Measurements from ENCODE around the gene MED22.
"Not testable (repeated sequence)": the region's sequence is repeated elsewhere in the genome, so short reads cannot be mapped to it uniquely, and the experiment has no call there.

MED22 gene

GRCh38 chr9:133334888-133335287 lies 13.0 kb downstream of the MED22 start:
- not testable (repeated sequence) for DNase-seq (ENCODE audit: low read depth)

GRCh38 chr9:133334161-133334560 lies 13.8 kb downstream of the MED22 start:
- no peak for DNase-seq (ENCODE audit: low read depth)

- no peak for DNase-seq (ENCODE audit: low read depth)
These were observed 14.4 kb downstream of the MED22 start for GRCh38 chr9:133333566-133333965.

DNA sequence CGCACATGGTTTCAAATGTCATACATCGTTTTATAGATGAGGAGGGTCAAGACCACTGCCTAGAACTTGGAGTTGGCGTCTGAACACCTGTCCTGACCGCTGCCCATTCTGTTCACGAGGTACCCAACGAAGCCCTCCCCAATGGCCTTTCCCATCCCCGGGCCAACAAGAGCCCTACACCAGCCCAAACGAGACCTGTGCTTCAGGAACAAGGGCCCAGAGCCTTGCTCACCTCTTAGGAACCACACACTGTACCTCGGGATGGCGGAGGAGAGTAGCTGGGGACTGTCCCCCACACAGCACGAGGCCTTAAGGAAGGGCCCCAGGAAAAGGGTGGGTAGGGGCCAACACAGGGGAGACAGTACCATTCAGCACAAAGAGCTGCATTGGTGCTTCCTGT lies 14.9 kb downstream of the MED22 start:
- no peak for DNase-seq (ENCODE audit: low read depth)

GRCh38 chr9:133332381-133332730 lies 15.6 kb downstream of the MED22 start:
- DNase-seq (ENCODE audit: low read depth): no peak

GRCh38 chr9:133331641-133332380 lies 16.1 kb downstream of the MED22 start:
- no peak for DNase-seq (ENCODE audit: low read depth)

DNA sequence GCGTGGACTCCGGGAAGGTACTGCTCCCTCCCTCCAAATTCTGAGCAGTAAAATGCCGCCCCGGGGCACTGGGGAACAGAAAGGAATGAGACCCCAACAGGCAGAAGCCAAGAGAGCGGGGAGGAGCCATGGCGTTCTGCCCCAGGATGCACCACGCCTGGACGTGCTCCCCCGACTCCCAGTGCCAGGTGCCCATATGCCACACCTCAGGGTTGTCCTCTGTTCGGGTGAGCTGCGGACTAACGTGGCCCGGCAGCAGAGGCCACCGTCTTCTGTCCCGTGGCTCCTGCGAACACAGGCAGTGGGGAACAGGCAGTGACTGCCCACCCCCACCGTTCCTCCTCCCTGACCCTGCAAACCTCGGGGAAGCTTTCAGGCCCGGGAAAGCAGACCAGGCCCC lies 16.7 kb downstream of the MED22 start:
- DNase-seq (ENCODE audit: low read depth): no peak

- DNase-seq (ENCODE audit: low read depth): not testable (repeated sequence)
These were observed 18.4 kb downstream of the MED22 start for GRCh38 chr9:133329306-133330156.

DNA sequence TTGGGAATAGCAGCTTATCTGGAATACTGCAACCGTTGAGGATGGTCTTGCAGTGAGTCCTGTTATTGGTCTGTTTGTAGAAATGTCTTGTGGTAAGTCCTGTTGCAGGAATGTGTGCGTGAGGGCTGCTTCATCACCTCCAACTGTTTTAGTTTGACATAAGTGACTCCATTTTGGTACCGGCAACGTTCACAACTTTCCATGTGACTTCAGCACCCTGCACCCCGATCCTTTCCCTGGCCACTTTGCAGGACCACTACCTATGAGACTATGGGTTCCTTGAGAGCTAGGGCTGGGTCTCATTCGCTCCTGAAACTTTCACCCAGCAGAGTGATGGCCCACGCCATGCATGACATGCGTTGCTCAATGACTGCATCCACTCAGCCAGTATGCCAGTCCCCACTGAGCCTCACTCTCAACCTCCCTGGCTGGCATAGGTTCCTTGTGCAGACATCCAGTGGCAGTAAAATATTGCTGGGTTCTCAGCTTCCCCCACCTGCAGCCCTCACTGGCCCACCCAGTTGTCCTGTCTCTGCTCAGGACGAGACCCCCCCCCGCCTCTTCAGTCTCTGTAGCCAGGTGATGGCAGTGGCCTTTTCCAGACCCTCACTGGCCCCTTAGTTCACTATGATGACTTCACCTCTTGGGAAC lies 20.0 kb downstream of the MED22 start:
- DNase-seq (ENCODE audit: low read depth): no peak

DNA sequence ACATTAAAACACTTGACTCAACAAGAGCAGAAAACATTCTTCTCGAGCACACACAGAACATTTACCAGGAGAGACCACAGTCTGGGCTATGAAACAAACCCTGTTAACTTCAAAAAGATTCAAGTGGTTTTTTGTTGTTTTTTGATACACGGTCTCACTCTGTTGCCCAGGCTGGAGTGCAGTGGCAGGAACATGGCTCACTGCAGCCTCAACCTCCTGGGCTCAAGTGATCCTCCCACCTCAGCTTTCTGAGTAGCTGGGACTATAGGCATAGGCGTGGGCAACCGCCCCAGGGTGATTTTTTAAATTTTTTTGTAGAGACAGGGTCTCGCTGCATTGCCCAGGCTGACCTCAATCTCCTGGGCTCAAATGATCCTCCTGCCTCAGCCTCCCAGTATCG lies 20.9 kb downstream of the MED22 start:
- DNase-seq (ENCODE audit: low read depth): not testable (repeated sequence)

DNA sequence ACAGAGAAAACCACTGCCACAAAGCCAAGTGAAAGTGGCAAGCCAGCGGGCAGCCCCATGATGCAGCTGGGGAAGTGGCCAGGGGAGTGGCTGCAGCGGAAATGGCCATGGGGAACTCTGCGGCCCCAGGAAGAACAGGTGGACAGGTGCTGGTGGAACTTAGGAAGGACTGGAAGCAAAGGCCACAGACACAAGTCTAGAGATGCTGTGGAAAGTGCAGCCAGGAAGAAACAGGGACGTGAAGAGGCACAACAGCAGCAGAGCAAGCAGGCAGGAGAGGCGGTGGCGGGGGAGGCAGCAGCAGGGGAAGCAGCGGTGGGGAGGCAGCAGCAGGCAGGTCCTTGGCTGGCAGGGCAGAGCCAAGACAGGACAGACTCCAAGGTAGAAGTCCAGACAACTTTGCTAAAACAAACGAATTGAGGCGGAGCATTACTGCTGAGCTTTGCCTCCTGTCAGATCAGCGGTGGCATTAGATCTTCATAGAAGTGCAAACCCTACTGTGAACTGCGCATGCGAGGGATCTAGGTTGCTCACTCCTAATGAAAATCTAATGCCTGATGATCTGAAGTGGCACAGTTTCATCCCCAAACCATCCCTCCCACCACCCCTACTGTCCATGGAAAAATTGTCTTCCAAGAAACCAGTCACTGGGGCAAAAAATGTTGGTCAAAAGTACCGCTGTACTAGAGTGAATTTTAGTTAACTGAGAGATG lies 23.8 kb downstream of the MED22 start:
- DNase-seq (ENCODE audit: low read depth): no peak

GRCh38 chr9:133323211-133323610 lies 24.7 kb downstream of the MED22 start:
- DNase-seq (ENCODE audit: low read depth): no peak

DNA sequence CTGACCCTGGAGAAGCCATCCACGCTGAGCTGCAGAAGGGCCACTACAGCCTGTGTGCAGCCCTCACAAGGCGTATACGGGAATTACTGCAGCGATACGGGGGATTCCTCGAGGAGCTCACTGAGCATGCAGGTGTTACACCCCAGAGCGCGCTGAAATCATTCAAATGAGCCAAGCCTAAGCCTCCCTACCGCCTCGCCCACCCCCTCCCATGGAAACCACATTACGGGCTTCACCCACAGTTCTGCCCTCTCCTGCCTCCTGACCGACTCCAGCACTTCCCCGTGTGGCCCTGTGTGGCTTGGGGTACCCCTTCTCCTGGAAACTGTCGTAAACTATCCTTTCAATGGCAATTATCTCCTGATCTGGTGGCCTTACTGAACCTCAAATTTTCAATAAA lies 25.2 kb downstream of the MED22 start:
- DNase-seq (ENCODE audit: low read depth): no peak

GRCh38 chr9:133321411-133321935 lies 26.5 kb downstream of the MED22 start:
- no peak for DNase-seq (ENCODE audit: low read depth)

- DNase-seq (ENCODE audit: low read depth): no peak
These were observed 27.5 kb downstream of the MED22 start for GRCh38 chr9:133320421-133320881.

DNA sequence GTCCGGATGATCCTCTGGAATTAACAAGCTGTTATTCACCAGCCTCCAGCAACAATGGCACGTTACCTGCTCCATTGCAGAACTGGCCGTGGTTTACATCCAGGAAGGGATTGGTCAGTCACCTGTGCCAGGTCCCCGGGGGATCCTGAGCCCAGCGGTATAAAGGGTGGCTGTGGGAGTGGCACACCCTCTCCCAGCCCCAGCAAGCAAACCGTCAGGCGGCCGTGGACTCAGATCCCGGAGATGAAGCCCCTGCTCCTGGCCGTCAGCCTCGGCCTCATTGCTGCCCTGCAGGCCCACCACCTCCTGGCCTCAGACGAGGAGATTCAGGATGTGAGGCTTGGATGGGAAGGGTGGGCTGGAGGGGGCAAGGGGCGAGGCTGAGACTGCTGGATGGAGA lies 30.4 kb downstream of the MED22 start:
- DNase-seq (ENCODE audit: low read depth): not testable (repeated sequence)

DNA sequence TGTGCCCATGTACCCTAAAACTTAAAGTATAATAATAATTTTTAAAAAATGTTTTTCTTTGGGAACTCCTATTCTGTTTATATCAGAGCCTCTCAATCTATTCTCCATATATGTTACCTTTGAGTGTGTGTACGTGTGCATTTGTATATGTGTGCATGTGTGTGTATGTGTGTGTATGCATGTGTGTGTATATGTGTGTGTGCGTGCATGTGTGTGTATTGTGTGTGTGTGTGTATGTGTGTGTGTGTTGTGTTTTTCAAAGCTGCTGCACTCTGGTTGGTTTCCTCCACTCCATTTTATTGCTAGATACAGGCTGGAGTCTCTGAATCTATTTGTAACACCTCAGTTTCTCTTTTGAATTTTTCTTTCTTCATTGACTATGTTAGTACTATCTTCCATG lies 31.9 kb downstream of the MED22 start:
- DNase-seq (ENCODE audit: low read depth): no peak

- DNase-seq (ENCODE audit: low read depth): no peak
These were observed 38.3 kb downstream of the MED22 start for GRCh38 chr9:133309608-133310007.

- no peak for DNase-seq (ENCODE audit: low read depth)
These were observed 40.6 kb downstream of the MED22 start for GRCh38 chr9:133307301-133307700.

DNA sequence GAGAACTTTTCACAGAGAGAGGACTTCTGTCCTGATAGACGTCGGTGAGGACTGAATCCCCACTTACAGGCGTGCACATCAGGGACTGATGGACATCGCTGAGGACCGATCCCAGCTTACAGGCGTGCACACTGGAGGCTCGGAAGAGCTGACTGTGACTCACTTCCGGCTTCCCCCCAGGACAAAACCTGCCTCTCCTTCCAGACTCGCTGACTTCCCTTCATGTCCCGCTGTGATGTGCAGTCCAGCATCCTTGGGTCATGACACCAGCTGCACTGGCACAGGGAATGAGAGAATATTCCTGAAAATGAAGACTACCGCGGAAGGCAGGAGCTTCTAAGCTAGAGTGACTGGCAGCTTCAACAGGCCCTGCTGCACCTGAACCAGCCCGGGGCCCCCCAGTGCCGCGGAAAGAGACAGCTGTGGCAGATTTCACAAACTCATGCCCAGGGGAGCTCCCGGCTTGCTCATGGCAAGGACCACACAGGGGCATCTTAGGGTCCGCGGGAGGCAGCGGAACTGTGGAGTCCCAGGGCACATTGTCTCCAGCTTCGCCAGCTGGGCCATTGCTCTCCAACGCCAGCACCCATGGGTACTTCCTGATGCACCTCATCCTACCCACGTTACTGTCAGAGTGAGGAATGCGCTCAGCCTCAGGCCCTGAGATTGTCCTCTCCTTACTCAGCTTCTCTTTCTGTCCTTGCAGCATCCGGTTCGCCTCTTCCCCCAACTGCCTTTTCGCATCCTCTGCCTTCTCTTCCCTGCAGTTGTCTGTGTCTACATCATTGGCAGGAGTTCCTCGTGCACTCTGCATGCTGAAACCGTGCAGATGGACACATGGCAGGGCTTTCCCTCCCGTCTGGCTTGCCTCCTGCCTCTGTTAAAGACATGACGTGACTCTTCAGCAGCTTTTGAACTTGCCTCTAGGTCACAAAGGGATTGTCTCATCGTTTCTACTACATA lies 41.4 kb downstream of the MED22 start:
- no peak for DNase-seq (ENCODE audit: low read depth)

GRCh38 chr9:133305731-133306130 lies 42.2 kb downstream of the MED22 start:
- no peak for DNase-seq (ENCODE audit: low read depth)

Measured in stimulated activated CD8-positive, alpha-beta memory T cell treated with anti-CD3 and anti-CD28 coated beads, Interleukin-15, amount 100 ng/mL, for 1 hour (primary cell).